Coronary artery (tissue), 2 donors: Measurements from ENCODE around the gene MAP3K5.
"Not testable (repeated sequence)": the region's sequence is repeated elsewhere in the genome, so short reads cannot be mapped to it uniquely, and the experiment has no call there.

Experiments
- DNase-seq: peaks from one replicate; pipeline ENCODE4 v3.0.0-alpha.2; 2017; ENCODE audit warnings: low spot score
- H3K27ac ChIP-seq, 2 donors: fragments of 200-600 bp; sonication (generic); one replicate each; pipeline ENCODE4 v1.5.1; 2016 to 2019
- H3K4me3 ChIP-seq: fragments of 200-600 bp; sonication (generic); 2 replicates; pipeline ENCODE4 v1.5.1; 2016; ENCODE audit warnings: mild to moderate bottlenecking, moderate library complexity
- CTCF ChIP-seq: fragments of 200-600 bp; sonication (generic); IDR thresholded peaks from one replicate; pipeline ENCODE4 v1.5.1; 2019; ENCODE audit warnings: antibody characterized with exemption

MAP3K5 gene

GRCh38 chr6:136593748-136594490 lies 198.4 kb downstream of the MAP3K5 start:
- no peak for DNase-seq
- TF ChIP-seq CTCF, result no peak
- Histone ChIP-seq H3K27ac (peak overlapping the region in 1 of 2 donors; percentile 67), H3K4me3 (no peak overlapping the region)

- TF ChIP-seq CTCF, result no peak
- Histone ChIP-seq H3K27ac (no peak overlapping the region), H3K4me3 (no peak overlapping the region)
- no peak for DNase-seq
Measured at GRCh38 chr6:136592930-136593673, 199.2 kb downstream of the MAP3K5 start.

- DNase-seq, result no peak
- H3K4me3 ChIP-seq, result no peak overlapping the region
- no peak overlapping the region for H3K27ac ChIP-seq
- TF ChIP-seq CTCF, result no peak
Measured at GRCh38 chr6:136591617-136592016, 200.7 kb downstream of the MAP3K5 start.

- H3K27ac ChIP-seq, DNase-seq, H3K4me3 ChIP-seq: not testable (repeated sequence)
Measured at GRCh38 chr6:136590846-136591245, 201.4 kb downstream of the MAP3K5 start.

- Histone ChIP-seq H3K27ac (peak overlapping the region; percentile 77 to 91), H3K4me3 (no peak overlapping the region)
- no peak for DNase-seq
- no peak for TF ChIP-seq CTCF
Measured at GRCh38 chr6:136587527-136587926, 204.8 kb downstream of the MAP3K5 start.

- H3K4me3 ChIP-seq, result peak overlapping the region; percentile 21
- TF ChIP-seq CTCF, result no peak
- DNase-seq, result no peak
- peak overlapping the region; percentile 77 to 91 for H3K27ac ChIP-seq
Measured at GRCh38 chr6:136586295-136586694, 206.0 kb downstream of the MAP3K5 start.

- peak overlapping the region; percentile 77 to 78 for H3K27ac ChIP-seq
- not testable (repeated sequence) for H3K4me3 ChIP-seq, DNase-seq
Measured at GRCh38 chr6:136585523-136585922, 206.8 kb downstream of the MAP3K5 start.

GRCh38 chr6:136584290-136584689 lies 208.0 kb downstream of the MAP3K5 start:
- H3K27ac ChIP-seq, result peak overlapping the region; percentile 71 to 89
- not testable (repeated sequence) for DNase-seq, H3K4me3 ChIP-seq
